ENCODE results near the gene HAT1. TPM values are rescaled to one million over a fixed set of nuclear protein-coding genes. Genes with fewer than 3 reads are reported as not detected.

The HAT1 gene
- total RNA-seq: 42.5 and 48.2 TPM in 2 replicates

GRCh38 chr2:171922230-171923022 is at the start of gene HAT1:
Gene HAT1, plus strand, starts transcription at chr2:171922461. Its CDS starts 40 bp downstream, at chr2:171922501.

DNA sequence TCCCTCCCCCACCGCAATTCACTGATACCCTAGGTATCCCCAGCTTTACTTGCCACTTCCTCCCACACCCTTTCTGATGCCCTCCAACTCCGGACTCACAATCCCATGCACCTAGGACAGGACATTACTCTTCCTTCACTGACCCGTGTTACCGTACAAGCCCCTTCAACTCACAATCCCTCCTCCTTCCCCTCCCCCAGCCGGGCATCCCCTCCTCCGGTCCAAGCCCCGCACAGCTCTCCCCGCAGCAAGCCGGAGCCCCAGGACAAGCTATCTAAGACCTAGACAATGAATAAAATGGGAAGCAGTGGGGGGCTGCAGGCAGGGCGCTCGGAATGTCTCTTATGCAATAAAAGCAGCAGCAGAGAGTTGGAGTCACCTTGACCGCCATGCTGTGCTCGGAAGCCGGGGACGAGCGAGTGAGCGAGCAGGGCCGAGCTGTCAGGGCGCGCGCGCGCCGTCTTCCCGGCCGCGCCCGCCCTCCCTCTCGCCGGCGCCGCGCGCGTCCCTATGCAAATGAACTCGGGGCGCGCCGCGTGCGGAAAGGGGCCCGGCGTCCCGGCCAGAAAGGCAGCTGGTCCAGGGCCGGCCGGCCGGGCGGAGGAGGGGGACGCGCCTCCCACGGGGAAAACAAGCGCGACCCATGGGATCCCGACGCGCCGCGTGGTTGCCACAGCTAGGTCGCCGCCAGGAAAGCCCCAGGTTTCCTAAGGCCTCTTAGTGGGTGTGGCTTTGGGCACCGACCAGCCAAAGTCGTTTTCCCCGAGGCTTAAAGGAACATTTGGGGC is 28.2 kb upstream of the HAT1 start, which contains the start of gene SLC25A12:
TSS of gene SLC25A12 (minus strand) at position 421 of the 788 bp plus-strand sequence. CDS start at position 391, 30 bp downstream.

DNA sequence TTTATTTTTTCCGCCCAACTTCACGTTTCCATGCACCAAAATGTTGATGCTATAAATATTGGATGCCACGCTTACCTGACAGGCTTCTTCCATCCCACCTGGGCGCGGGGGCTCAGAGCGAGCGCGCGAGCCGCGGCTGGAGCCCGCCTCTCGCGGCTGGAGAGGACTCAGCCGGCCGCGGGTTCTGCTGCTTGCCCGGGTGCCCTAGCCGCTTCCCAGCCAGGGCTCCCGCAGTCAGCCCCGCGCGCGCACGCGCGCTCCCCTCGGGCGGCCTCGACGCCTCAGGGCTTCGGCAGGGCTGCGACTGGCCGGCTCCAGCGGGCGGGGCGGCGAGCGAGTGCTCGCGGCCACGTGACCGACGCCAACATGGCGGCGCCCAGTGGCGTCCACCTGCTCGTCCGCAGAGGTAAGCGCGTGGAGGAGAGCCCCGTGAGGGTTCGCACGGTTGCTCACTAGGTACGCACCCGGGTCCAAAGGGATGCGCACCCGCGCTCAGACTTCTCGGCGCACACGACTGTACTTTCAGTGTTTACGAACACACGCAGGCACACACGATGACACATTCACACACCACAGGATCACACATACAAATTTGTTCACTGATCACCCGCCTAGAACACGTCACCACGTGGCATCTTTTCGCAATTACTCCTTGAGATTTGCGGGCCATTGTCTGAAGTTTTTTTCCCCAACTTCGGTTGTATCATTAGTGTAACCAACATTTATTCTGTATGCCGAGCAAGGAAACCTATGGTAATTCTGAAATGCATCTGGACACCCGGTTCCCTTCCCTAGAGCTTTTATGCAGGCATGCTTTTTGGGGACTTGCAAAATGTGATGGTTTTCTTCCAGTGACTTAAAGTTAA is 77.6 kb downstream of the HAT1 start, which contains the start of gene METAP1D:
TSS of gene METAP1D (plus strand) at position 350 of the 866 bp plus-strand sequence. CDS start at position 367, 17 bp downstream.

Other genes with a start within 250 kb of the HAT1 start
- 104 and 105 TPM in 2 replicates for gene DYNC1I2, start 235.0 kb upstream of the HAT1 start, total RNA-seq
- 9.8 and 12.1 TPM in 2 replicates for gene SLC25A12, start 28.2 kb upstream of the HAT1 start, total RNA-seq
- 1.8 and 2.0 TPM in 2 replicates for gene METAP1D, start 77.5 kb downstream of the HAT1 start, total RNA-seq
- gene DLX1, start 163.0 kb downstream of the HAT1 start, total RNA-seq: not detected in 2 replicates
- gene DLX2, start 180.4 kb downstream of the HAT1 start, total RNA-seq: 0.56 and 0.92 TPM in 2 replicates